Stimulated activated naive CD4-positive, alpha-beta T cell treated with Interleukin-2 at 50 U/mL for 16 hours (primary cell): ENCODE results near the gene TRAF1.

Experiments used
- DNase-seq: peaks from one replicate; lab custom pipeline; 2025; lab: John Stamatoyannopoulos, UW

Gene TRAF1

GRCh38 chr9:120910643-120911042 is 16.0 kb downstream of the TRAF1 start:
- no peak for DNase-seq

GRCh38 chr9:120909904-120910303 is 16.7 kb downstream of the TRAF1 start:
- peak; percentile 47 for DNase-seq

- no peak for DNase-seq
Measured at GRCh38 chr9:120905315-120906164, 21.1 kb downstream of the TRAF1 start.

GRCh38 chr9:120904978-120905301 is 21.7 kb downstream of the TRAF1 start:
- no peak for DNase-seq

- peak; percentile 20 for DNase-seq
Measured at GRCh38 chr9:120904061-120904977, 22.3 kb downstream of the TRAF1 start.

- no peak for DNase-seq
Measured at GRCh38 chr9:120902569-120903535, 23.7 kb downstream of the TRAF1 start.

GRCh38 chr9:120901755-120902568 is 24.6 kb downstream of the TRAF1 start:
- DNase-seq, result no peak

- DNase-seq, result no peak
Measured at GRCh38 chr9:120900824-120901223, 25.8 kb downstream of the TRAF1 start.

- no peak for DNase-seq
Measured at GRCh38 chr9:120899490-120900068, 27.0 kb downstream of the TRAF1 start.

- no peak for DNase-seq
Measured at GRCh38 chr9:120898396-120898795, 28.2 kb downstream of the TRAF1 start.

GRCh38 chr9:120895951-120896350 is 30.6 kb downstream of the TRAF1 start:
- DNase-seq, result no peak

GRCh38 chr9:120894321-120895148 is 32.1 kb downstream of the TRAF1 start:
- no peak for DNase-seq

GRCh38 chr9:120893611-120894307 is 32.8 kb downstream of the TRAF1 start:
- no peak for DNase-seq

GRCh38 chr9:120892748-120893610 is 33.6 kb downstream of the TRAF1 start:
- DNase-seq, result peak; percentile 48

- DNase-seq, result no peak
Measured at GRCh38 chr9:120891884-120892747, 34.5 kb downstream of the TRAF1 start.

GRCh38 chr9:120891245-120891883 is 35.2 kb downstream of the TRAF1 start:
- peak; percentile 56 for DNase-seq
